ENCODE data around the gene PRIM2.
"Not testable (repeated sequence)": the region's sequence is repeated elsewhere in the genome, so short reads cannot be mapped to it uniquely, and the experiment has no call there.

DNA sequence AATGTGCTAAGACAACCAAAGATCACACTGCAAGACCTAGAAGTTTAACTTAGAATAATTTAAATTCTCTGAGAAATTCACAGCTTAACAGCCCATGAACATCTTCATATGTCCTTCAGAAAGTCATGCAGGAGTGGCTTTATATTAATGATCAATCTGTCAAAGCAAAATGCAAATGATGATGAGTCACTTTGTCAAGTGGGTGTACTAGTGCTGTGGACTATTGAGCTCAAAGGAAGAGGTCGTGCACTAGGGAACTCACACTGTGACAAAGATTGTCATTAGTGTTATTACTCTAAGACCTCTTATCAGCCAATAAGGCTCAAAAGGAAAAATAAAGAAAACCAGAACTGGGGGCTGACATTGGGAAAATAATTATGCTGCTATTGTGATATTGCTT lies 343.5 kb downstream of the PRIM2 start:
- TF ChIP-seq CTCF (conservative IDR thresholded peaks at IDR 0.05 in 1 of 2, IDR thresholded peaks at IDR 0.05 in 1 of 2; ENCODE audit: low read depth in 1 of 2, low read length in 2 of 2); EZH2 (IDR thresholded peaks at IDR 0.05; ENCODE audit: low read length, missing control alignments): not testable (repeated sequence)

All from fibroblast of lung (primary cell).